ENCODE data around the gene YKT6.

- no peak for TF ChIP-seq CTCF (IDR thresholded peaks at IDR 0.05)
- no peak for TF ChIP-seq EP300 (IDR thresholded peaks at IDR 0.05; ENCODE audit: low read depth)
Observed at GRCh38 chr7:44175730-44176129, 25.0 kb upstream of the YKT6 start.

All from transverse colon (tissue), 3 donors.